Parathyroid adenoma (tissue), 2 donors: ENCODE measurements around the gene STOX2.

ENCODE experiments used
- H2AFZ ChIP-seq: fragments of 300-600 bp; sonication (generic); one replicate; pipeline ENCODE4 v1.7.0; 2017; ENCODE audit warnings: antibody characterized with exemption, mild to moderate bottlenecking
- H3K27ac ChIP-seq: fragments of 300-600 bp; sonication (generic); one replicate; pipeline ENCODE4 v1.7.0; 2017
- H3K27me3 ChIP-seq: fragments of 300-600 bp; sonication (generic); one replicate; pipeline ENCODE4 v1.7.0; 2017; ENCODE audit warnings: low read length; ENCODE audit not compliant: control insufficient read depth, insufficient read depth
- H3K36me3 ChIP-seq: fragments of 300-600 bp; sonication (generic); one replicate; pipeline ENCODE4 v1.7.0; 2017; ENCODE audit warnings: low read length; ENCODE audit not compliant: control insufficient read depth, insufficient read depth
- H3K4me1 ChIP-seq: fragments of 300-600 bp; sonication (generic); one replicate; pipeline ENCODE4 v1.7.0; 2017; ENCODE audit warnings: control low read depth
- H3K4me2 ChIP-seq: fragments of 300-600 bp; sonication (generic); one replicate; pipeline ENCODE4 v1.7.0; 2017; ENCODE audit warnings: low read length
- H3K4me3 ChIP-seq: fragments of 300-600 bp; sonication (generic); one replicate; pipeline ENCODE4 v1.7.0; 2017; ENCODE audit warnings: low read depth, low read length
- H3K79me2 ChIP-seq: fragments of 300-600 bp; sonication (generic); one replicate; pipeline ENCODE4 v1.7.0; 2017; ENCODE audit warnings: control low read depth
- H3K9ac ChIP-seq: fragments of 300-600 bp; sonication (generic); one replicate; pipeline ENCODE4 v1.7.0; 2017; ENCODE audit warnings: mild to moderate bottlenecking
- H3K9me3 ChIP-seq: fragments of 300-600 bp; sonication (generic); one replicate; pipeline ENCODE4 v1.7.0; 2017; ENCODE audit warnings: low read length; ENCODE audit not compliant: control insufficient read depth
- CTCF ChIP-seq: fragments of 300-600 bp; sonication (generic); IDR thresholded peaks from one replicate; pipeline ENCODE4 v1.7.0; 2017; ENCODE audit warnings: antibody characterized with exemption, mild to moderate bottlenecking
- donor health status: primary hyperparathyroidism.

The STOX2 gene

GRCh38 chr4:184000457-184001396, 95.6 kb downstream of the STOX2 start:
- H3K36me3 ChIP-seq, result no peaks in the 10 kb centered on the region
- H3K4me2 ChIP-seq, result no peak overlapping the region
- no peak overlapping the region for H3K4me3 ChIP-seq
- H3K79me2 ChIP-seq, result no peaks in the 10 kb centered on the region
- no peaks in the 10 kb centered on the region for H3K9me3 ChIP-seq
- no peaks in the 10 kb centered on the region for H3K4me1 ChIP-seq
- TF ChIP-seq CTCF, result no peak
- H3K27me3 ChIP-seq, result no peaks in the 10 kb centered on the region
- no peak overlapping the region for H3K27ac ChIP-seq
- no peak overlapping the region for H2AFZ ChIP-seq
- no peak overlapping the region for H3K9ac ChIP-seq

DNA sequence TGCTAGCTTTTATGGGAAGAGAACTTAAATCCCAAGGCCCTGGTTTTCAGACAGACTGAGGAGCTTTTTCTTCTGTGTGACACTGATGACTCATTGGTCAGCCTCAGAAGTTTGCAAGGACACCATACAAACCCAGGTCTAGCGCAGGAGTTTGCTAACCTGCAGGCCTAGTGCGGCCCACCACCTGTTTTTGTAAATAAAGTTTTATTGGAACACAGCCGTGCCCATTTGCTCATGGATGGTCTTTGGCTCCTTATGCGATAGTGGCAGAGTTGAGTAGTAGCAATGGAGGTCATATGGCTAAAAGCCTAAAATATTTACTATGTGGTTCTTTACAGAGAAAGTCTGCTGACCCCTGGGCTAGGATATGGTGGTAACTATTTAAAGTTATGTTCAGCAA, 98.3 kb downstream of the STOX2 start:
- Histone ChIP-seq H3K27me3 (no peaks in the 10 kb centered on the region), H2AFZ (no peak overlapping the region), H3K79me2 (no peaks in the 10 kb centered on the region), H3K4me2 (no peak overlapping the region), H3K9ac (no peak overlapping the region), H3K27ac (no peak overlapping the region), H3K9me3 (no peaks in the 10 kb centered on the region), H3K4me3 (no peak overlapping the region), H3K4me1 (no peaks in the 10 kb centered on the region), H3K36me3 (no peaks in the 10 kb centered on the region)
- TF ChIP-seq CTCF, result no peak

DNA sequence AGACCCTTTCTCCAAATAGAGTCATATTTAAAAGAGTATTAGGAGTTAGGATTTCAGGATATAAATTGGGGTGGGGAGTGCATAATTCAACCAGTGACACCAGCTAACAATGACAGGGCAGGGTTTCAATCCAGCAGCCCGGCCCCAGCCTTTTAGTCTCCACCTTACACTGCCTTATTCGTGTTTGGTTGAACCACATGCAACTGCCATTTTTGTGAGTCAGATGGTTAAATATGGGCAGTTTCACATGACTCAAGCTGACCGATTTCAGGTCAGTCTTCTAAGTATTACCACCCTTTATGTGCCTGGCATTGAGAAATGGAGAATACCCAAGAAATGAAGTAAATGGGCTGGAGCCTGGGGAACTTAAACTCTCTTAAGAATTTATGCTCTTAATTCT, 102.8 kb downstream of the STOX2 start:
- H3K36me3 ChIP-seq, result no peaks in the 10 kb centered on the region
- TF ChIP-seq CTCF, result no peak
- H3K4me3 ChIP-seq, result no peak overlapping the region
- H3K27ac ChIP-seq, result no peak overlapping the region
- no peak overlapping the region for H3K9ac ChIP-seq
- H3K4me2 ChIP-seq, result no peak overlapping the region
- H3K4me1 ChIP-seq, result no peaks in the 10 kb centered on the region
- H3K79me2 ChIP-seq, result no peaks in the 10 kb centered on the region
- no peak overlapping the region for H2AFZ ChIP-seq
- H3K9me3 ChIP-seq, result no peaks in the 10 kb centered on the region
- H3K27me3 ChIP-seq, result no peaks in the 10 kb centered on the region

- Histone ChIP-seq H3K4me2 (no peak overlapping the region), H3K36me3 (no peaks in the 10 kb centered on the region)
- no peak for TF ChIP-seq CTCF
Observed at GRCh38 chr4:184010696-184011095, 105.6 kb downstream of the STOX2 start.

More at GRCh38 chr4:184010696-184011095, 105.6 kb downstream of the STOX2 start:
- H3K79me2 ChIP-seq, result no peaks in the 10 kb centered on the region
- no peak overlapping the region for H2AFZ ChIP-seq
- H3K4me1 ChIP-seq, result no peaks in the 10 kb centered on the region
- H3K9ac ChIP-seq, result no peak overlapping the region
- H3K27ac ChIP-seq, result no peak overlapping the region
- H3K4me3 ChIP-seq, result no peak overlapping the region
- H3K9me3 ChIP-seq, result no peaks in the 10 kb centered on the region
- no peaks in the 10 kb centered on the region for H3K27me3 ChIP-seq
